Tibial nerve (tissue), 4 donors: ENCODE data around the gene SLC4A1AP.

Source experiments
- CTCF ChIP-seq, 5 experiments: fragments of 200-600 bp in 3 of 5; fragments of 450-650 bp in 2 of 5; sonication (generic) in 3 of 5; IDR thresholded peaks; one replicate each; pipeline ENCODE4 v1.5.1; 2016 to 2019; ENCODE audit warnings: antibody characterized with exemption in 5 of 5, mild to moderate bottlenecking in 3 of 5, moderate library complexity in 2 of 5
- EP300 ChIP-seq, 2 donors: sonication (generic); formaldehyde crosslinking; IDR thresholded peaks; one replicate each; pipeline ENCODE4 v1.6.1; 2017; ENCODE audit warnings: antibody characterized with exemption in 2 of 2, mild to moderate bottlenecking in 1 of 2
- POLR2A ChIP-seq, 2 donors: fragments of 450-650 bp; IDR thresholded peaks; one replicate each; pipeline ENCODE4 v1.6.1; 2017; ENCODE audit warnings: antibody characterized with exemption in 2 of 2, mild to moderate bottlenecking in 2 of 2, moderate library complexity in 2 of 2

GRCh38 chr2:27729614-27730013, 65.9 kb downstream of the SLC4A1AP start:
- no peak for TF ChIP-seq CTCF (IDR thresholded peaks at IDR 0.05)
- no peak for TF ChIP-seq EP300 (IDR thresholded peaks at IDR 0.05)
- TF ChIP-seq POLR2A (IDR thresholded peaks at IDR 0.05), result no peak
